CD4-positive, alpha-beta T cell (primary cell): ENCODE measurements around the gene THSD7A. TPM values are rescaled to one million over a fixed set of nuclear protein-coding genes. Genes with fewer than 3 reads are reported as not detected.

Experiments used
- ATAC-seq: fragments of 200-7000 bp; cut with Tn5 transposase; one replicate; pipeline ENCODE4 v1.10.0; 2022; ENCODE audit warnings: mild to moderate bottlenecking; ENCODE audit not compliant: poor library complexity
- CTCF ChIA-PET: fragments of 350-600 bp; sonication (Branson Sonifier 250); formaldehyde crosslinking; loops from one replicate; lab custom pipeline; 2021; ENCODE audit warnings: antibody characterized with exemption, inconsistent platforms; lab: Charles Lee
- POLR2A ChIA-PET: fragments of 350-600 bp; sonication (Branson Sonifier 250); formaldehyde crosslinking; loops from one replicate; lab custom pipeline; 2021; ENCODE audit warnings: antibody characterized with exemption, inconsistent platforms; lab: Charles Lee
- DNase-seq, 14 experiments: peaks; one replicate each; pipeline ENCODE4 v3.0.0-alpha.2; 2013 to 2020; ENCODE audit warnings: mixed read lengths in 2 of 14
- H3K27ac ChIP-seq, 2 donors: one replicate each; pipeline versions ENCODE4 v1.5.1 to v1.7.0; 2013; ENCODE audit warnings: low read length in 2 of 2, low read depth in 1 of 2, mild to moderate bottlenecking in 1 of 2
- H3K27me3 ChIP-seq, 2 experiments: 1 replicate in 1 of 2; 2 replicates in 1 of 2; pipeline versions ENCODE4 v1.6.1 to v1.7.0; 2013; ENCODE audit warnings: low read length in 2 of 2, control low read depth in 1 of 2, mild to moderate bottlenecking in 1 of 2, moderate library complexity in 1 of 2; ENCODE audit not compliant: insufficient read depth in 2 of 2, control insufficient read depth in 1 of 2
- H3K36me3 ChIP-seq: one replicate; pipeline ENCODE4 v1.6.1; 2013; ENCODE audit warnings: low read length, control low read depth; ENCODE audit not compliant: insufficient read depth
- H3K4me1 ChIP-seq: one replicate; pipeline ENCODE4 v1.6.1; 2013; ENCODE audit warnings: low read length, control low read depth; ENCODE audit not compliant: insufficient read depth
- H3K4me3 ChIP-seq: one replicate; pipeline ENCODE4 v1.5.1; 2013; ENCODE audit warnings: mild to moderate bottlenecking, low read length, moderate library complexity
- H3K9me3 ChIP-seq, 2 experiments: 1 replicate in 1 of 2; 2 replicates in 1 of 2; pipeline versions ENCODE4 v1.6.1 to v1.7.0; 2013; ENCODE audit warnings: low read length in 2 of 2, mild to moderate bottlenecking in 2 of 2, control low read depth in 1 of 2, moderate library complexity in 1 of 2; ENCODE audit not compliant: control insufficient read depth in 1 of 2, insufficient read depth in 1 of 2
- H3K27ac Mint-ChIP-seq: one replicate; pipeline ENCODE4 v1.8.0; 2020; ENCODE audit warnings: mixed read lengths
- H3K27me3 Mint-ChIP-seq: one replicate; pipeline ENCODE4 v1.8.0; 2021; ENCODE audit warnings: mixed read lengths
- H3K36me3 Mint-ChIP-seq: one replicate; pipeline ENCODE4 v1.8.0; 2021; ENCODE audit warnings: low read depth, mixed read lengths
- H3K4me1 Mint-ChIP-seq: one replicate; pipeline ENCODE4 v1.8.0; 2021; ENCODE audit warnings: low read depth, mixed read lengths
- H3K4me3 Mint-ChIP-seq: one replicate; pipeline ENCODE4 v1.8.0; 2020; ENCODE audit warnings: mild to moderate bottlenecking, mixed read lengths
- H3K9me3 Mint-ChIP-seq: one replicate; pipeline ENCODE4 v1.8.0; 2020; ENCODE audit warnings: mixed read lengths
- CTCF ChIP-seq: fragments of 200-600 bp; IDR thresholded peaks from one replicate; pipeline ENCODE4 v1.8.0; 2022; ENCODE audit warnings: antibody characterized with exemption, mild to moderate bottlenecking
- intact Hi-C, 2 experiments: fragments of 100-400 bp; cut with DNase I in 1 of 2; cut with micrococcal nuclease in 1 of 2; formaldehyde crosslinking; loops; one replicate each; pipeline versions ENCODE4 v1.15.1 to v1.9.0; 2023 to 2025; cut with DNase I, micrococcal nuclease
- total RNA-seq, 174 experiments: library from RNA in 2 of 174; stranded (reverse) in 2 of 174; gene quantifications; one replicate each; pipeline ENCODE4 v1.2.3 and lab custom pipeline; 2021 to 2026

THSD7A gene
- total RNA-seq, 2 experiments from 2014 or later, result not detected

GRCh38 chr7:11331128-11332102 lies 500.6 kb downstream of the THSD7A start:
- DNase-seq (no peak), ATAC-seq (no peak)
- no peak overlapping the region for H3K4me3 Mint-ChIP-seq
- Histone ChIP-seq H3K27me3 (no peaks in the 10 kb centered on the region), H3K4me3 (no peak overlapping the region), H3K27ac (no peak overlapping the region), H3K36me3 (no peaks in the 10 kb centered on the region), H3K4me1 (no peaks in the 10 kb centered on the region), H3K9me3 (no peaks in the 10 kb centered on the region)
- TF ChIP-seq CTCF, result no peak
- POLR2A ChIA-PET, result no interaction called here
- no peaks in the 10 kb centered on the region for H3K36me3 Mint-ChIP-seq
- H3K9me3 Mint-ChIP-seq, result no peaks in the 10 kb centered on the region
- CTCF ChIA-PET, result no interaction called here
- no peaks in the 10 kb centered on the region for H3K4me1 Mint-ChIP-seq
- H3K27me3 Mint-ChIP-seq, result no peaks in the 10 kb centered on the region
- H3K27ac Mint-ChIP-seq, result no peak overlapping the region
- intact Hi-C loops, result loop anchor here in 1 of 2 experiments (10.0 kb wide), 1 partner anchor 63 kb away; no protein-coding TSS in a partner anchor

DNA sequence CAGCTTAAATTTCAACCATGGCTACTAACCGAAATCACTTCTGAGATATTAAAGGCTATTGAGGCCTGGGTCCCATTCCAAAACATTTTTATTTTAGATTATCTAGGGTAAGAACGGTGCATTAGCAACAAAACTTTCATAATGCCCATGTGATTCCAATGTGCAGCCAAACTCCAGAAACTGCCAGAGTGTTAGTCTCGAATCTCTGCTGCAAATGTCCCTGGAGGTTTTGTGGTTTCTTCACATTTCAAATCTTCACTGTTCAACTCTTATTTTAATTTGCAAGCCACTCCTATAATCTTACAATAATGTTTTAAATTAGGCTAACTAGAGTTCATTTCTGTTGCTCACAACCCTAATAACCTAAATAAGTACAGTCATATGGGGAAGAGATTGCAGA lies 501.3 kb downstream of the THSD7A start:
- no peak overlapping the region for H3K27ac Mint-ChIP-seq
- Histone ChIP-seq H3K27me3 (no peaks in the 10 kb centered on the region), H3K27ac (no peak overlapping the region), H3K36me3 (no peaks in the 10 kb centered on the region), H3K9me3 (no peaks in the 10 kb centered on the region), H3K4me3 (no peak overlapping the region), H3K4me1 (no peaks in the 10 kb centered on the region)
- no peaks in the 10 kb centered on the region for H3K9me3 Mint-ChIP-seq
- H3K36me3 Mint-ChIP-seq, result no peaks in the 10 kb centered on the region
- H3K4me3 Mint-ChIP-seq, result no peak overlapping the region
- H3K27me3 Mint-ChIP-seq, result no peaks in the 10 kb centered on the region
- ATAC-seq (no peak), DNase-seq (no peak)
- ChIA-PET POLR2A (no interaction called here), CTCF (no interaction called here)
- intact Hi-C loops, result loop anchor here in 1 of 2 experiments (10.0 kb wide), 1 partner anchor 64 kb away; no protein-coding TSS in a partner anchor
- no peak for TF ChIP-seq CTCF
- H3K4me1 Mint-ChIP-seq, result no peaks in the 10 kb centered on the region

GRCh38 chr7:11330208-11330607 lies 501.8 kb downstream of the THSD7A start:
- Mint-ChIP-seq H3K9me3 (no peaks in the 10 kb centered on the region), H3K36me3 (no peaks in the 10 kb centered on the region), H3K27me3 (no peaks in the 10 kb centered on the region), H3K4me1 (no peaks in the 10 kb centered on the region), H3K27ac (no peak overlapping the region), H3K4me3 (no peak overlapping the region)
- intact Hi-C loops, result loop anchor here in 1 of 2 experiments (10.0 kb wide), 1 partner anchor 65 kb away; no protein-coding TSS in a partner anchor
- no peaks in the 10 kb centered on the region for H3K27me3 ChIP-seq
- no peak for TF ChIP-seq CTCF
- H3K36me3 ChIP-seq, result no peaks in the 10 kb centered on the region
- no peak overlapping the region for H3K27ac ChIP-seq
- ATAC-seq (no peak), DNase-seq (no peak)
- ChIA-PET POLR2A (no interaction called here), CTCF (no interaction called here)
- H3K9me3 ChIP-seq, result no peaks in the 10 kb centered on the region
- H3K4me1 ChIP-seq, result no peaks in the 10 kb centered on the region
- H3K4me3 ChIP-seq, result no peak overlapping the region
